Measurements from ENCODE around the gene TGM5. TPM values are rescaled to one million over a fixed set of nuclear protein-coding genes. Genes with fewer than 3 reads are reported as not detected.

Gene TGM5, protein sequence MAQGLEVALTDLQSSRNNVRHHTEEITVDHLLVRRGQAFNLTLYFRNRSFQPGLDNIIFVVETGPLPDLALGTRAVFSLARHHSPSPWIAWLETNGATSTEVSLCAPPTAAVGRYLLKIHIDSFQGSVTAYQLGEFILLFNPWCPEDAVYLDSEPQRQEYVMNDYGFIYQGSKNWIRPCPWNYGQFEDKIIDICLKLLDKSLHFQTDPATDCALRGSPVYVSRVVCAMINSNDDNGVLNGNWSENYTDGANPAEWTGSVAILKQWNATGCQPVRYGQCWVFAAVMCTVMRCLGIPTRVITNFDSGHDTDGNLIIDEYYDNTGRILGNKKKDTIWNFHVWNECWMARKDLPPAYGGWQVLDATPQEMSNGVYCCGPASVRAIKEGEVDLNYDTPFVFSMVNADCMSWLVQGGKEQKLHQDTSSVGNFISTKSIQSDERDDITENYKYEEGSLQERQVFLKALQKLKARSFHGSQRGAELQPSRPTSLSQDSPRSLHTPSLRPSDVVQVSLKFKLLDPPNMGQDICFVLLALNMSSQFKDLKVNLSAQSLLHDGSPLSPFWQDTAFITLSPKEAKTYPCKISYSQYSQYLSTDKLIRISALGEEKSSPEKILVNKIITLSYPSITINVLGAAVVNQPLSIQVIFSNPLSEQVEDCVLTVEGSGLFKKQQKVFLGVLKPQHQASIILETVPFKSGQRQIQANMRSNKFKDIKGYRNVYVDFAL
- polyA plus RNA-seq (2011; rRNA removed) (not detected in 2 replicates), polyA plus RNA-seq (2017; fragmentation: RNase III; extraction: RNeasy Plus Mini Kit Qiagen cat#74134 plus additional on column Dnase treatment) (not detected in 3 replicates), polyA minus RNA-seq (2011; rRNA and poly(A)+ RNA removed) (not detected in 2 replicates)
- polyA plus RNA-seq (2012; cell fraction: cytosol; rRNA removed): not detected in 2 replicates
- not detected in 2 replicates for polyA plus RNA-seq (2012; cell fraction: nucleus; rRNA removed)

DNA sequence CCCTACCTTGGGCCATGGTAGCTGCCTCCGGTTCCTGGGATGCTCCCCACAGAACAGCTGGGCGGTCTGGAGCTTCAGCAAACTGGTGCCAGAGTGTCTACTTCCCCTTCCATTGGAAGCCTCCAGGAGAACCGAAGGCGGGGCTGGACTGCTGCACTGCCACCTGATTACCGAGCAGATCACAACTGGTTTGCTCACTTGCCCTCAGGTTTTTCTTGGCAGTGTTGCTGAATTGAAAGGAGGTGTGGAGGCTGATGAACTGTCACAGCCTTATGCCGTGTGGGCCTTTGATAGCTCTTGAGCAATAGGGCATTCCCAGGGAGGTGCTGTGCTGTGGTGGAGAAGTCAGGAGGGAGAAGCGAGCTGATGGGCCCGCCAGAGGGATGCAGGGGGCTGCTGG lies at the start of gene TGM5:
TGM5 (minus strand) TSS at position 95 of the 400 bp plus-strand sequence; CDS start at position 16, 79 bp downstream.
- FAIRE-seq (no peak), DNase-seq (ENCODE audit: low read depth in 1 of 2, low spot score in 1 of 2) (no peak), ATAC-seq (no peak)
- H3K4me1 ChIP-seq: no peaks in the 10 kb centered on the region
- ChIA-PET CTCF (interaction anchor here (1.3 to 2.6 kb wide), 4 partner anchors 9 to 41 kb away, joined by 4 to 10 read pairs (median 8); no protein-coding TSS in a partner anchor), POLR2A (no interaction called here)
- TF ChIP-seq JUN (IDR thresholded peaks at IDR 0.05): no peak
- no peak for TF ChIP-seq CEBPB (IDR thresholded peaks at IDR 0.05)
- TF ChIP-seq TP53 (CRISPR knock-in tag; IDR thresholded peaks at IDR 0.05): no peak
- TF ChIP-seq, protein P1, sequence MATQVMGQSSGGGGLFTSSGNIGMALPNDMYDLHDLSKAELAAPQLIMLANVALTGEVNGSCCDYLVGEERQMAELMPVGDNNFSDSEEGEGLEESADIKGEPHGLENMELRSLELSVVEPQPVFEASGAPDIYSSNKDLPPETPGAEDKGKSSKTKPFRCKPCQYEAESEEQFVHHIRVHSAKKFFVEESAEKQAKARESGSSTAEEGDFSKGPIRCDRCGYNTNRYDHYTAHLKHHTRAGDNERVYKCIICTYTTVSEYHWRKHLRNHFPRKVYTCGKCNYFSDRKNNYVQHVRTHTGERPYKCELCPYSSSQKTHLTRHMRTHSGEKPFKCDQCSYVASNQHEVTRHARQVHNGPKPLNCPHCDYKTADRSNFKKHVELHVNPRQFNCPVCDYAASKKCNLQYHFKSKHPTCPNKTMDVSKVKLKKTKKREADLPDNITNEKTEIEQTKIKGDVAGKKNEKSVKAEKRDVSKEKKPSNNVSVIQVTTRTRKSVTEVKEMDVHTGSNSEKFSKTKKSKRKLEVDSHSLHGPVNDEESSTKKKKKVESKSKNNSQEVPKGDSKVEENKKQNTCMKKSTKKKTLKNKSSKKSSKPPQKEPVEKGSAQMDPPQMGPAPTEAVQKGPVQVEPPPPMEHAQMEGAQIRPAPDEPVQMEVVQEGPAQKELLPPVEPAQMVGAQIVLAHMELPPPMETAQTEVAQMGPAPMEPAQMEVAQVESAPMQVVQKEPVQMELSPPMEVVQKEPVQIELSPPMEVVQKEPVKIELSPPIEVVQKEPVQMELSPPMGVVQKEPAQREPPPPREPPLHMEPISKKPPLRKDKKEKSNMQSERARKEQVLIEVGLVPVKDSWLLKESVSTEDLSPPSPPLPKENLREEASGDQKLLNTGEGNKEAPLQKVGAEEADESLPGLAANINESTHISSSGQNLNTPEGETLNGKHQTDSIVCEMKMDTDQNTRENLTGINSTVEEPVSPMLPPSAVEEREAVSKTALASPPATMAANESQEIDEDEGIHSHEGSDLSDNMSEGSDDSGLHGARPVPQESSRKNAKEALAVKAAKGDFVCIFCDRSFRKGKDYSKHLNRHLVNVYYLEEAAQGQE (IDR thresholded peaks at IDR 0.05): no peak
- TF ChIP-seq SMC3 (IDR thresholded peaks at IDR 0.05): no peak
- no peak for TF ChIP-seq ZC3H11A (IDR thresholded peaks at IDR 0.05)
- TF ChIP-seq ZNF302 (CRISPR knock-in tag; IDR thresholded peaks at IDR 0.05): no peak
- no peak for TF ChIP-seq HEYL (CRISPR knock-in tag; IDR thresholded peaks at IDR 0.05)
- TF ChIP-seq HDAC2 (IDR thresholded peaks at IDR 0.05): no peak
- TF ChIP-seq, protein P2, sequence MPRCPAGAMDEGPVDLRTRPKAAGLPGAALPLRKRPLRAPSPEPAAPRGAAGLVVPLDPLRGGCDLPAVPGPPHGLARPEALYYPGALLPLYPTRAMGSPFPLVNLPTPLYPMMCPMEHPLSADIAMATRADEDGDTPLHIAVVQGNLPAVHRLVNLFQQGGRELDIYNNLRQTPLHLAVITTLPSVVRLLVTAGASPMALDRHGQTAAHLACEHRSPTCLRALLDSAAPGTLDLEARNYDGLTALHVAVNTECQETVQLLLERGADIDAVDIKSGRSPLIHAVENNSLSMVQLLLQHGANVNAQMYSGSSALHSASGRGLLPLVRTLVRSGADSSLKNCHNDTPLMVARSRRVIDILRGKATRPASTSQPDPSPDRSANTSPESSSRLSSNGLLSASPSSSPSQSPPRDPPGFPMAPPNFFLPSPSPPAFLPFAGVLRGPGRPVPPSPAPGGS (IDR thresholded peaks at IDR 0.05): no peak
- TF ChIP-seq KDM1A (IDR thresholded peaks at IDR 0.05; ENCODE audit: low read depth): no peak
- TF ChIP-seq CBX8 (IDR thresholded peaks at IDR 0.05): no peak
- TF ChIP-seq, protein P3, sequence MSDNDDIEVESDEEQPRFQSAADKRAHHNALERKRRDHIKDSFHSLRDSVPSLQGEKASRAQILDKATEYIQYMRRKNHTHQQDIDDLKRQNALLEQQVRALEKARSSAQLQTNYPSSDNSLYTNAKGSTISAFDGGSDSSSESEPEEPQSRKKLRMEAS (IDR thresholded peaks at IDR 0.05): no peak
- TF ChIP-seq ZFP36 (IDR thresholded peaks at IDR 0.05; ENCODE audit: borderline replicate concordance, partially characterized antibody): no peak
- TF ChIP-seq, protein P4, sequence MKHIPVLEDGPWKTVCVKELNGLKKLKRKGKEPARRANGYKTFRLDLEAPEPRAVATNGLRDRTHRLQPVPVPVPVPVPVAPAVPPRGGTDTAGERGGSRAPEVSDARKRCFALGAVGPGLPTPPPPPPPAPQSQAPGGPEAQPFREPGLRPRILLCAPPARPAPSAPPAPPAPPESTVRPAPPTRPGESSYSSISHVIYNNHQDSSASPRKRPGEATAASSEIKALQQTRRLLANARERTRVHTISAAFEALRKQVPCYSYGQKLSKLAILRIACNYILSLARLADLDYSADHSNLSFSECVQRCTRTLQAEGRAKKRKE (CRISPR knock-in tag; IDR thresholded peaks at IDR 0.05; ENCODE audit: low read depth): no peak
- TF ChIP-seq SREBF2 (IDR thresholded peaks at IDR 0.05): no peak
- TF ChIP-seq, protein P5, sequence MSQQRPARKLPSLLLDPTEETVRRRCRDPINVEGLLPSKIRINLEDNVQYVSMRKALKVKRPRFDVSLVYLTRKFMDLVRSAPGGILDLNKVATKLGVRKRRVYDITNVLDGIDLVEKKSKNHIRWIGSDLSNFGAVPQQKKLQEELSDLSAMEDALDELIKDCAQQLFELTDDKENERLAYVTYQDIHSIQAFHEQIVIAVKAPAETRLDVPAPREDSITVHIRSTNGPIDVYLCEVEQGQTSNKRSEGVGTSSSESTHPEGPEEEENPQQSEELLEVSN (IDR thresholded peaks at IDR 0.05; ENCODE audit: borderline replicate concordance, low read depth): no peak
- no peak within 1 kb of the TSS for H3K27ac ChIP-seq
- H3K9me3 ChIP-seq: no peaks in the 10 kb centered on the region; the same call in 2 of the 3 replicates
- WGBS (ENCODE audit: missing lambda C conversion rate): 50% methylated on average over 6 of the region's 8 CpGs
- no peak within 1 kb of the TSS for H3K4me3 ChIP-seq
- H3K4me2 ChIP-seq: no peak within 1 kb of the TSS

DNA sequence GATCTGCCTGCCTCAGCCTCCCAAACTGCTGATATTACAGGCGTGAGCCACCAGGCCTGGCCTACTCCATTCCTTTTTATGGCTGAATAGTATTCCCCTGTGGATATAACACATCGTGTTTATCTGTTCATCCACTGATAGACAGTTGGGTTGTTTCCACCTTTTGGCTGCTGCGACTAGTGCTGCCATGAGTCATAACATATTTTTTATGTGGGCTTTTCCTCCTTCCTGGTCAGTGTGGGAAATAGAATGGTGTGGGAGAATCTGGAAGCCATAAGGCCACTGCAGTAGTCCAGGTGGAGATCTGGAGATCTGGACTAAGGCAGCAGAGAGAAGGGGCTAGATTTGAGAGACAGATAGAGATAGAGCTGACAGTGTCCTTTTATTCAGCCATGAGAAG lies 47.4 kb upstream of the TGM5 start:
- DNase-seq (ENCODE audit: low read depth in 1 of 2, low spot score in 1 of 2) (no peak), ATAC-seq (no peak), FAIRE-seq (no peak)
- 29% methylated on average over 3 of the region's 3 CpGs for WGBS (ENCODE audit: missing lambda C conversion rate)
- POLR2A ChIA-PET: no interaction called here
- Histone ChIP-seq H3K4me3 (no peak overlapping the region), H3K9me3 (no peaks in the 10 kb centered on the region), H3K4me1 (no peaks in the 10 kb centered on the region), H3K4me2 (no peak overlapping the region), H3K27ac (no peak overlapping the region)
- CTCF ChIA-PET: no interaction called here
- TF ChIP-seq HOXB13 (CRISPR knock-in tag; IDR thresholded peaks at IDR 0.05; ENCODE audit: low read depth) (no peak), EHF (CRISPR knock-in tag; IDR thresholded peaks at IDR 0.05) (no peak), CHD2 (IDR thresholded peaks at IDR 0.05; ENCODE audit: low read length, partially characterized antibody) (no peak), MAZ (IDR thresholded peaks at IDR 0.05; ENCODE audit: borderline replicate concordance, low read depth, low read length) (no peak)
- TF ChIP-seq, protein P1 (IDR thresholded peaks at IDR 0.05): no peak

Data from A549 (cell line).